GM23338 (cell line): ENCODE measurements around the gene PHF21A. TPM values are rescaled to one million over a fixed set of nuclear protein-coding genes. Genes with fewer than 3 reads are reported as not detected.
A peak's percentile ranks its signal among the peaks of the same experiment; 100 is the strongest.

Source experiments
- ATAC-seq: fragments of 200-7000 bp; cut with Tn5 transposase; 3 replicates; pipeline ENCODE4 v1.9.1; 2020
- DNase-seq: peaks from one replicate; pipeline ENCODE4 v3.0.0-alpha.2; 2015; ENCODE audit warnings: low spot score
- H2AFZ ChIP-seq: fragments of 200-600 bp; sonication (generic); 2 replicates; pipeline ENCODE4 v1.8.0; 2016; ENCODE audit warnings: antibody characterized with exemption, mild to moderate bottlenecking, moderate library complexity
- H3F3A ChIP-seq: fragments of 200-600 bp; sonication (generic); replicated peaks from 2 replicates; pipeline ENCODE4 v1.8.0; 2017; ENCODE audit warnings: antibody characterized with exemption, mixed run types, low read depth
- H3K27ac ChIP-seq: fragments of 200-600 bp; sonication (generic); 2 replicates; pipeline ENCODE4 v1.6.1; 2016; ENCODE audit warnings: low read depth
- H3K27me3 ChIP-seq: fragments of 200-600 bp; sonication (generic); 2 replicates; pipeline ENCODE4 v1.8.0; 2016; ENCODE audit warnings: mild to moderate bottlenecking, mixed run types, moderate library complexity; ENCODE audit not compliant: insufficient read depth
- H3K36me3 ChIP-seq: fragments of 200-600 bp; sonication (generic); 2 replicates; pipeline ENCODE4 v1.8.0; 2016; ENCODE audit warnings: mild to moderate bottlenecking; ENCODE audit not compliant: insufficient read depth
- H3K4me1 ChIP-seq: fragments of 200-600 bp; sonication (generic); 2 replicates; pipeline ENCODE4 v1.8.0; 2016; ENCODE audit warnings: mild to moderate bottlenecking, moderate library complexity; ENCODE audit not compliant: insufficient read depth
- H3K4me2 ChIP-seq: fragments of 200-600 bp; sonication (generic); 2 replicates; pipeline ENCODE4 v1.7.1; 2017; ENCODE audit warnings: mixed run types
- H3K4me3 ChIP-seq: fragments of 200-600 bp; sonication (generic); 2 replicates; pipeline ENCODE4 v1.6.1; 2016; ENCODE audit warnings: mixed run types
- H3K79me2 ChIP-seq: fragments of 200-600 bp; sonication (generic); replicated peaks from 2 replicates; pipeline ENCODE4 v1.8.0; 2017; ENCODE audit warnings: mild to moderate bottlenecking; ENCODE audit not compliant: insufficient read depth
- H3K9me2 ChIP-seq: fragments of 200-600 bp; sonication (generic); 2 replicates; pipeline ENCODE4 v1.8.0; 2017; ENCODE audit not compliant: insufficient read depth
- H4K20me1 ChIP-seq: fragments of 200-600 bp; sonication (generic); replicated peaks from 2 replicates; pipeline ENCODE4 v1.8.0; 2017; ENCODE audit warnings: mild to moderate bottlenecking; ENCODE audit not compliant: insufficient read depth
- H3K27ac Mint-ChIP-seq: 2 replicates; pipeline ENCODE4 v1.8.0; 2020; ENCODE audit warnings: inconsistent platforms, mild to moderate bottlenecking, moderate library complexity, mixed read lengths
- H3K27me3 Mint-ChIP-seq: 3 replicates; pipeline ENCODE4 v1.8.0; 2022; ENCODE audit warnings: low read depth, mild to moderate bottlenecking, moderate library complexity, mixed read lengths, inconsistent platforms; ENCODE audit not compliant: insufficient read depth, poor library complexity
- H3K36me3 Mint-ChIP-seq: 3 replicates; pipeline ENCODE4 v1.8.0; 2021; ENCODE audit warnings: low read depth, mild to moderate bottlenecking, inconsistent platforms, moderate library complexity, mixed read lengths
- H3K4me1 Mint-ChIP-seq: 3 replicates; pipeline ENCODE4 v1.8.0; 2020; ENCODE audit warnings: mild to moderate bottlenecking, inconsistent platforms, mixed read lengths
- H3K4me3 Mint-ChIP-seq: 3 replicates; pipeline ENCODE4 v1.8.0; 2021; ENCODE audit warnings: moderate library complexity, mild to moderate bottlenecking, inconsistent platforms, mixed read lengths
- H3K9me3 Mint-ChIP-seq: 3 replicates; pipeline ENCODE4 v1.8.0; 2020; ENCODE audit warnings: moderate library complexity, mild to moderate bottlenecking, inconsistent platforms, mixed read lengths
- CTCF ChIP-seq, 2 experiments: fragments of 200-600 bp in 1 of 2; sonication (generic) in 1 of 2; conservative IDR thresholded peaks; 2 replicates each; pipeline versions ENCODE4 v1.5.1 to v1.6.1; 2016 to 2017; ENCODE audit warnings: antibody characterized with exemption in 2 of 2, low read depth in 2 of 2, mild to moderate bottlenecking in 2 of 2, moderate library complexity in 1 of 2
- ETS1 ChIP-seq: IDR thresholded peaks from 2 replicates; pipeline ENCODE4 v1.6.1; 2016; ENCODE audit warnings: antibody characterized with exemption
- EZH2 ChIP-seq: fragments of 200-600 bp; sonication (generic); IDR thresholded peaks from one replicate; pipeline ENCODE4 v1.8.0; 2017; ENCODE audit warnings: antibody characterized with exemption, mild to moderate bottlenecking, low read depth; ENCODE audit not compliant: unreplicated experiment
- EZH2phosphoT487 ChIP-seq: fragments of 200-600 bp; sonication (generic); IDR thresholded peaks from one replicate; pipeline ENCODE4 v1.8.1; 2018; ENCODE audit warnings: antibody characterized with exemption; ENCODE audit not compliant: unreplicated experiment
- JUNB ChIP-seq: IDR thresholded peaks from one replicate; pipeline ENCODE4 v1.6.1; 2016; ENCODE audit warnings: antibody characterized with exemption; ENCODE audit not compliant: unreplicated experiment
- POLR2AphosphoS5 ChIP-seq: IDR thresholded peaks from 2 replicates; pipeline ENCODE4 v1.6.1; 2016; ENCODE audit warnings: antibody characterized with exemption, low read depth
- REST ChIP-seq: IDR thresholded peaks from one replicate; pipeline ENCODE4 v1.6.1; 2018; ENCODE audit warnings: antibody characterized with exemption; ENCODE audit not compliant: unreplicated experiment
- STAT1 ChIP-seq: IDR thresholded peaks from one replicate; pipeline ENCODE4 v1.6.1; 2016; ENCODE audit warnings: antibody characterized with exemption; ENCODE audit not compliant: unreplicated experiment
- ZNF114 ChIP-seq: fragments of 250-450 bp; sonication (Bioruptor Pico); IDR thresholded peaks from 2 replicates; pipeline ENCODE4 v1.5.0; 2020; ENCODE audit warnings: mild to moderate bottlenecking, moderate library complexity
- ZNF331 ChIP-seq: fragments of 250-450 bp; sonication (Bioruptor Pico); IDR thresholded peaks from 2 replicates; pipeline ENCODE4 v1.5.0; 2020; ENCODE audit warnings: low read depth, mild to moderate bottlenecking, moderate library complexity
- polyA plus RNA-seq: library from polyadenylated mRNA; unstranded; fragments of >200 nt; fragmentation: Nextera tagmentation; extraction: Ambion mirVana; gene quantifications from 2 replicates; pipeline ENCODE4 v1.2.1, GENCODE V29; 2016
- total RNA-seq: library from RNA; depleted of rRNA; stranded (reverse); fragments of >200 nt; shearing (Covaris generic); gene quantifications from 2 replicates; pipeline ENCODE4 v1.2.3, GENCODE V29; 2014

The PHF21A gene
- total and polyA plus RNA-seq, 2 experiments from 2014 or later: 21.7 to 23.6 TPM

GRCh38 chr11:45892856-45893255, 228.4 kb downstream of the PHF21A start:
- H3K9me3 Mint-ChIP-seq: no peaks in the 10 kb centered on the region
- H3K9me2 ChIP-seq: no peaks in the 10 kb centered on the region
- no peaks in the 10 kb centered on the region for H3K36me3 ChIP-seq
- H3K4me3 ChIP-seq: no peak overlapping the region
- H3K27me3 ChIP-seq: no peaks in the 10 kb centered on the region
- TF ChIP-seq ETS1: no peak
- no peak for TF ChIP-seq CTCF (conservative IDR thresholded peaks at IDR 0.05; ENCODE audit: low read depth in 2 of 2)
- TF ChIP-seq JUNB: no peak
- TF ChIP-seq POLR2AphosphoS5: no peak
- TF ChIP-seq STAT1: no peak
- no peak for TF ChIP-seq ZNF114 (CRISPR knock-in tag)
- TF ChIP-seq ZNF331 (CRISPR knock-in tag): no peak
- TF ChIP-seq REST: no peak
- H3F3A ChIP-seq: 0 out of 2 replicates have a peak, but pooled peaks cover 5% of the 10 kb centered on the region
- H3K27ac ChIP-seq: peak overlapping the region; percentile 84
- H3K4me1 Mint-ChIP-seq: peaks cover 31% of the 10 kb centered on the region
- DNase-seq (no peak), ATAC-seq (no peak)
- peaks cover 12% of the 10 kb centered on the region for H3K27me3 Mint-ChIP-seq
- H3K4me1 ChIP-seq: peaks cover 25% of the 10 kb centered on the region
- no peak overlapping the region for H2AFZ ChIP-seq
- H3K4me3 Mint-ChIP-seq: no peak overlapping the region; the same call in 2 of the 3 replicates
- no peak overlapping the region for H3K4me2 ChIP-seq
- no peaks in the 10 kb centered on the region; the same call in 2 of the 3 replicates for H3K36me3 Mint-ChIP-seq
- H3K79me2 ChIP-seq: peaks cover 9% of the 10 kb centered on the region; the same call in 1 of the 2 replicates
- peaks cover 15% of the 10 kb centered on the region; the same call in 1 of the 2 replicates for H4K20me1 ChIP-seq
- H3K27ac Mint-ChIP-seq: no peak overlapping the region; the same call in 1 of the 2 replicates

- DNase-seq: no peak
- no peaks in the 10 kb centered on the region; the same call in 2 of the 3 replicates for H3K36me3 Mint-ChIP-seq
- ATAC-seq: no peak
- H3K9me3 Mint-ChIP-seq: no peaks in the 10 kb centered on the region
- Histone ChIP-seq H3K4me3 (no peak overlapping the region), H3K36me3 (no peaks in the 10 kb centered on the region), H3K4me2 (no peak overlapping the region), H3K79me2 (peaks cover 9% of the 10 kb centered on the region; the same call in 1 of the 2 replicates), H2AFZ (no peak overlapping the region), H3F3A (0 out of 2 replicates have a peak, but pooled peaks cover 2% of the 10 kb centered on the region), H3K4me1 (peaks cover 18% of the 10 kb centered on the region), H3K27ac (no peak overlapping the region), H3K27me3 (no peaks in the 10 kb centered on the region), H3K9me2 (no peaks in the 10 kb centered on the region), H4K20me1 (peaks cover 15% of the 10 kb centered on the region)
- peaks cover 33% of the 10 kb centered on the region for H3K4me1 Mint-ChIP-seq
- H3K4me3 Mint-ChIP-seq: no peak overlapping the region
- TF ChIP-seq ZNF114 (CRISPR knock-in tag): no peak
- no peak for TF ChIP-seq ETS1
- TF ChIP-seq EZH2: no peak
- no peak for TF ChIP-seq EZH2phosphoT487
- no peak for TF ChIP-seq REST
- TF ChIP-seq POLR2AphosphoS5: no peak
- no peak overlapping the region for H3K27ac Mint-ChIP-seq
- H3K27me3 Mint-ChIP-seq: peaks cover 12% of the 10 kb centered on the region
These were observed 230.2 kb downstream of the PHF21A start for GRCh38 chr11:45890886-45891550.
